Superior temporal gyrus (tissue), 1 donor: ENCODE data around the gene AKR1D1.
"Not testable (repeated sequence)": the region's sequence is repeated elsewhere in the genome, so short reads cannot be mapped to it uniquely, and the experiment has no call there.

ENCODE experiments used
- DNase-seq: peaks from one replicate; pipeline ENCODE4 v3.0.0-alpha.2; 2016; ENCODE audit errors: extremely low spot score

The AKR1D1 gene

GRCh38 chr7:138076196-138076595 lies at the start of gene AKR1D1:
Gene AKR1D1 (plus strand): TSS chr7:138076459. CDS start chr7:138076519, 60 bp downstream.
- DNase-seq: no peak

- no peak for DNase-seq
Observed at GRCh38 chr7:138027100-138027499, 49.2 kb upstream of the AKR1D1 start.

- DNase-seq: no peak
Observed at GRCh38 chr7:138029126-138029525, 47.1 kb upstream of the AKR1D1 start.

GRCh38 chr7:138029941-138030340 lies 46.3 kb upstream of the AKR1D1 start:
- DNase-seq: no peak

GRCh38 chr7:138030679-138031351 lies 45.4 kb upstream of the AKR1D1 start:
- DNase-seq: no peak

GRCh38 chr7:138032186-138032585 lies 44.1 kb upstream of the AKR1D1 start:
- DNase-seq: no peak

GRCh38 chr7:138032770-138033169 lies 43.5 kb upstream of the AKR1D1 start:
- no peak for DNase-seq

- no peak for DNase-seq
Observed at GRCh38 chr7:138033241-138033640, 43.0 kb upstream of the AKR1D1 start.

- no peak for DNase-seq
Observed at GRCh38 chr7:138036135-138036534, 40.1 kb upstream of the AKR1D1 start.

GRCh38 chr7:138040063-138040462 lies 36.2 kb upstream of the AKR1D1 start:
- DNase-seq: not testable (repeated sequence)

- no peak for DNase-seq
Observed at GRCh38 chr7:138044897-138045296, 31.4 kb upstream of the AKR1D1 start.

- no peak for DNase-seq
Observed at GRCh38 chr7:138047907-138048306, 28.4 kb upstream of the AKR1D1 start.

- DNase-seq: no peak
Observed at GRCh38 chr7:138049505-138050116, 26.6 kb upstream of the AKR1D1 start.

GRCh38 chr7:138051712-138052247 lies 24.5 kb upstream of the AKR1D1 start:
- DNase-seq: not testable (repeated sequence)

GRCh38 chr7:138052696-138053095 lies 23.6 kb upstream of the AKR1D1 start:
- DNase-seq: no peak

- DNase-seq: not testable (repeated sequence)
Observed at GRCh38 chr7:138055698-138056097, 20.6 kb upstream of the AKR1D1 start.

- DNase-seq: no peak
Observed at GRCh38 chr7:138063400-138063799, 12.9 kb upstream of the AKR1D1 start.

- no peak for DNase-seq
Observed at GRCh38 chr7:138064856-138065357, 11.4 kb upstream of the AKR1D1 start.

- no peak for DNase-seq
Observed at GRCh38 chr7:138065827-138066226, 10.4 kb upstream of the AKR1D1 start.

- no peak for DNase-seq
Observed at GRCh38 chr7:138066954-138067394, 9.3 kb upstream of the AKR1D1 start.

- DNase-seq: no peak
Observed at GRCh38 chr7:138067774-138068173, 8.5 kb upstream of the AKR1D1 start.

- no peak for DNase-seq
Observed at GRCh38 chr7:138070908-138071307, 5.4 kb upstream of the AKR1D1 start.

- DNase-seq: no peak
Observed at GRCh38 chr7:138072726-138073125, 3.5 kb upstream of the AKR1D1 start.
